Measurements from ENCODE around the gene SUN3.

The SUN3 gene

DNA sequence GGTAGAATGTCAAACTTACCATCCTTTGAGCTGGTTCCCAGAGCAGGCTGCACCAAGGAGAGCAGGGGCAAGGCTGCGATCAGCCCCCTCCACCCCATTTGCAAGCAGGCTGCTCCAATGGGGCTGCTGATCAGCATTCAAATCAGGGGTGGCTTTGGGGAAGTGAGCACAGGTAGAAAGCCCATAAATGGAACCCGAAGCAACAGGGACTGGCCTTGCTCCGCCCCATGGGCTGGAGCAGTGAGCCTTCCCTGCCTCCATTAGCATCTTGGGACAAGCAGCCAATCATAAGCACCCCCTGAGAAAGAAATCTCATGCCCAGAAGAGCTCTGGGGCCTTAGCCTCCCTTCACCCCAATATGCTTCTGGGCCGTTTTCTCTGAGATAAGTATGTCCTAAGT lies 76.7 kb downstream of the SUN3 start:
- POLR2A ChIA-PET (ENCODE audit: low non-redundant PET) = no interaction called here
- no peak for DNase-seq (ENCODE audit: low spot score)
- CTCF ChIA-PET = no interaction called here
- TF ChIP-seq, protein P1, sequence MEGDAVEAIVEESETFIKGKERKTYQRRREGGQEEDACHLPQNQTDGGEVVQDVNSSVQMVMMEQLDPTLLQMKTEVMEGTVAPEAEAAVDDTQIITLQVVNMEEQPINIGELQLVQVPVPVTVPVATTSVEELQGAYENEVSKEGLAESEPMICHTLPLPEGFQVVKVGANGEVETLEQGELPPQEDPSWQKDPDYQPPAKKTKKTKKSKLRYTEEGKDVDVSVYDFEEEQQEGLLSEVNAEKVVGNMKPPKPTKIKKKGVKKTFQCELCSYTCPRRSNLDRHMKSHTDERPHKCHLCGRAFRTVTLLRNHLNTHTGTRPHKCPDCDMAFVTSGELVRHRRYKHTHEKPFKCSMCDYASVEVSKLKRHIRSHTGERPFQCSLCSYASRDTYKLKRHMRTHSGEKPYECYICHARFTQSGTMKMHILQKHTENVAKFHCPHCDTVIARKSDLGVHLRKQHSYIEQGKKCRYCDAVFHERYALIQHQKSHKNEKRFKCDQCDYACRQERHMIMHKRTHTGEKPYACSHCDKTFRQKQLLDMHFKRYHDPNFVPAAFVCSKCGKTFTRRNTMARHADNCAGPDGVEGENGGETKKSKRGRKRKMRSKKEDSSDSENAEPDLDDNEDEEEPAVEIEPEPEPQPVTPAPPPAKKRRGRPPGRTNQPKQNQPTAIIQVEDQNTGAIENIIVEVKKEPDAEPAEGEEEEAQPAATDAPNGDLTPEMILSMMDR (conservative IDR thresholded peaks at IDR 0.05; ENCODE audit: low read depth) = no peak
- no peak overlapping the region for H3K27ac ChIP-seq

DNA sequence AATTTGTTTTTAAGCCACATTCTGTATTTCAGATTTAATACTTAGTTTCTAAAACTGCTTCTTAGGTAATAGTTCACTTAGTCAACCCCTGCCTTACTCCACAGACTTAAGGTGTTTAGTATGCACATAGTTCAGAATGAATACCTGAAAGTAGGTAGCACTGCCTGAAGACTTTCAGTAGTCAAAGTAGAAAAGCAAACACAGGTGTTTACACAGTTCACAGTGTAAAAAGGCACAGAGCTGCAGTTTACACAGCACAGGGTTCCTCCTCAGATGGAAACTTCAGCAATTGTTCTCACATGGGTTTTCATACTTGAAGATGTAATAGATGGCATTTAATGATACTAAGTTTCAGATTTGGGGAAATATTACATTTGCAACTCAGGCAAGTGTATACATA lies 77.5 kb downstream of the SUN3 start:
- H3K27ac ChIP-seq = no peak overlapping the region
- ChIA-PET CTCF (interaction anchor here (0.5 to 0.7 kb wide), 2 partner anchors 581 to 751 kb away, joined by 3 read pairs; no protein-coding TSS in a partner anchor), POLR2A (ENCODE audit: low non-redundant PET) (no interaction called here)
- no peak for DNase-seq (ENCODE audit: low spot score)
- TF ChIP-seq, protein P1 (conservative IDR thresholded peaks at IDR 0.05; ENCODE audit: low read depth) = no peak

DNA sequence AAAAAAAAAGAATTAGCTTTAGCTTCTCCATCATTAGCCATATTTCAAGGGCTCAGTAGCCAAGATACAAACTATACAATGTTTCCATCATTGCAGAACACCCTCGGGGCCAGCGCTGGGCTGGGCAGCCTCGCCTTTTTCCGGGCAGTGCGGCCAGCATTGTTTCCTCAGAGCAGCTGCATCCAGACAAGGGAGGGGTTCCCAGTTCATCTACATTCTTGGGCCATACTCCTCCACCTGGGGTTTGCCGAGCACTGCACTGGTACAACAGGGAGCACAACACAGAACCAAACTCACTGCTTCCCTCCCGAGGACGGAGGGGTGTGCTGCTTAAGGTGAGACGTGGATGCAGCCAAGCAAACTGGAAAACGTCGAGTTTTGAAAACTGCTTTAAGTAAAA lies 78.2 kb downstream of the SUN3 start:
- peak; percentile 48 for DNase-seq (ENCODE audit: low spot score)
- H3K27ac ChIP-seq = no peak overlapping the region
- TF ChIP-seq, protein P1 (conservative IDR thresholded peaks at IDR 0.05; ENCODE audit: low read depth) = no peak
- CTCF ChIA-PET = interaction anchor here (0.7 kb wide), 1 partner anchor 750 kb away, joined by 3 read pairs; no protein-coding TSS in a partner anchor
- POLR2A ChIA-PET (ENCODE audit: low non-redundant PET) = no interaction called here

DNA sequence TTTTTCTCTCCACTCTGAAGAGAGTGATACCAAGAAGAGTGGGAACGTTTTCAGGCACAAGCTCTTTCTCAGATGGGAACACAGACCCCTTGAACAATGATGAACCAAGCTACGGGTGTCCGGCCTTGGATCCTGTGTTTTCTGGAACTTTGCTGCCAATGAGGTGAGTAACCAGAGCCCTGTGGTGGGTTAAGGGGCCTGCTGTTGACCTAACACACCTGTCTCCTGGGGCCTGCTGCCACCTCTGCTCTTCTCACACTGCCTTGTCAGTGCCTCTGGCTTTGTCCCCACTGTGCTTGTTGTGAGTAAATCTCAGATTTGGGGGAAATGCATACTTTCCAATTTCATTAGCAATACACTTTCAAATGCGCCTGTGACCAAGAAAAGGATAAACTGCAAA lies 79.2 kb downstream of the SUN3 start:
- POLR2A ChIA-PET (ENCODE audit: low non-redundant PET) = no interaction called here
- CTCF ChIA-PET = interaction anchor here (1.4 kb wide), 1 partner anchor 19 kb away, joined by 3 read pairs; no protein-coding TSS in a partner anchor
- no peak overlapping the region for H3K27ac ChIP-seq
- TF ChIP-seq, protein P1 (conservative IDR thresholded peaks at IDR 0.05; ENCODE audit: low read depth) = no peak
- no peak for DNase-seq (ENCODE audit: low spot score)

DNA sequence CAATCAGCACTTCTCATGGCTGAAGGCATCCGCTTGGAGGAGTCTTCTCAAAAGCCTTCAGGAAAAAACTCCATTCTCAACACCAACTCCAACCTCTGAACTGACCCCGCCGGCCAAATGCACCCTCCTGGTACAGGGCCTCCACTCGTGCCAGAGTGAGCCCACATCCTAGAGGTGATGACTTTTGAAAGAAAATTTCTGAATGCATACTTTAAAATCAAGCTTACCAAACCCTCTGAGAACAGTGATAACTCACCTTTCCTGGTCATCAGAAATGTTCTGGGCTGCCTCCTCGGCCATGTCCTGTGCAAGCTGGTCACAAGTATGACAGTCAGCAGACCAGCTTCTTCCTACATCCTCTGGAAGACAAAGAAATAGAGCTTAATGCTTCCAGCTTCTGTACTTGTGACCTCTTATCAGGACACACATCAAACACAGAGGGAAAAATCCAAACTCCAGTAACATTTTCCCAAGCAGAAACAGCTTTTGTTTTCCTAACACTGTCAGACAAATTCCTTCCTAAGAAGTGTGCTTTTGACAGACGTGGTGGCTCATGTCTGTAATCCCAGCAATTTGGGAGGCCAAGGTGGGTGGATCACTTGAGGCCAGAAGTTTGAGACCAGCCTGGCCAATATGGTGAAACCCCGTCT lies 80.6 kb downstream of the SUN3 start, which contains the start of gene PKD1L1:
Gene PKD1L1, minus strand, starts transcription at position 326 of the 650 bp plus-strand sequence. Its CDS starts 26 bp downstream, at position 300.
- no peak within 1 kb of the TSS for H3K27ac ChIP-seq
- TF ChIP-seq, protein P1 (conservative IDR thresholded peaks at IDR 0.05; ENCODE audit: low read depth) = no peak
- ChIA-PET POLR2A (ENCODE audit: low non-redundant PET) (no interaction called here), CTCF (interaction anchor here (0.6 to 1.8 kb wide), 4 partner anchors 10 to 1537 kb away, joined by 3 to 8 read pairs (median 6); no protein-coding TSS in a partner anchor)
- no peak for DNase-seq (ENCODE audit: low spot score)

DNA sequence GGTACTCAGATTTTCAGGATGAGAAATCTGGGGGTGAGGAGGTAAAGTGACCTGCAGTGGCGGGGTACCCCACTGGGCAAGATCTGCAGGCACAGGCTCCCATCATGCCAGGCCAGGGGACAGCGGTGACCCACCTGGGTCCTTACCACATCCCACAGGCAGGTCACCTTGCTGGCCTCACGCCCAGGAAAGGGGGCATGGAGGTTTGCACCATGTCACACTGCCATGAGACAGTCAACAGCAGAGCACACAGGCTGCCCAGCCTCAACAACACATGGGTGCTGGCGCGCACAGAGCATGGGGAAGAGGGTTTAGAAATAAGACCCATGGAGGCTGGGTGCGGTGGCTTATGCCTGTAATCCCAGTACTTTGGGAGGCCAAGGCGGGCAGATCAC lies 81.6 kb downstream of the SUN3 start:
- ChIA-PET POLR2A (ENCODE audit: low non-redundant PET) (interaction anchor here (0.6 kb wide), 1 partner anchor 371 kb away, joined by 3 read pairs; no protein-coding TSS in a partner anchor), CTCF (interaction anchor here (1.8 kb wide), 1 partner anchor 163 kb away, joined by 8 read pairs; no protein-coding TSS in a partner anchor)
- no peak for DNase-seq (ENCODE audit: low spot score)
- H3K27ac ChIP-seq = no peak overlapping the region
- TF ChIP-seq, protein P1 (conservative IDR thresholded peaks at IDR 0.05; ENCODE audit: low read depth) = no peak

Data from RWPE1 (cell line).